GM19463 (cell line): ENCODE results near the gene FDXR.
A peak's percentile ranks its signal among the peaks of the same experiment; 100 is the strongest.

Experiments
- ATAC-seq: cut with Tn5 transposase; IDR thresholded peaks from one replicate; pipeline ENCODE4 v1.9.1; 2021; ENCODE audit warnings: mild to moderate bottlenecking, moderate library complexity; ENCODE audit not compliant: unreplicated experiment

Gene FDXR

GRCh38 chr17:74859459-74860228, 13.2 kb downstream of the FDXR start, which contains the start of gene GRIN2C:
GRIN2C (minus strand) TSS chr17:74859885; CDS start chr17:74855092, 4,793 bp downstream.
- ATAC-seq, result no peak

- no peak for ATAC-seq
These were observed 13.9 kb downstream of the FDXR start for GRCh38 chr17:74858672-74859458.

- no peak for ATAC-seq
These were observed 15.6 kb downstream of the FDXR start for GRCh38 chr17:74857191-74857590.

- no peak for ATAC-seq
These were observed 16.7 kb downstream of the FDXR start for GRCh38 chr17:74856112-74856511.

GRCh38 chr17:74855323-74855722, 17.5 kb downstream of the FDXR start:
- no peak for ATAC-seq

- ATAC-seq, result no peak
These were observed 18.0 kb downstream of the FDXR start for GRCh38 chr17:74854792-74855191.

- ATAC-seq, result no peak
These were observed 19.1 kb downstream of the FDXR start for GRCh38 chr17:74853669-74854068.

- no peak for ATAC-seq
These were observed 19.8 kb downstream of the FDXR start for GRCh38 chr17:74853048-74853397.

- peak; percentile 51 for ATAC-seq
These were observed 20.4 kb downstream of the FDXR start for GRCh38 chr17:74852237-74853047.

GRCh38 chr17:74851612-74852236, 21.1 kb downstream of the FDXR start:
- no peak for ATAC-seq

GRCh38 chr17:74850914-74851313, 21.9 kb downstream of the FDXR start:
- ATAC-seq, result no peak

- no peak for ATAC-seq
These were observed 22.5 kb downstream of the FDXR start for GRCh38 chr17:74850310-74850709.

- ATAC-seq, result no peak
These were observed 24.0 kb downstream of the FDXR start for GRCh38 chr17:74848656-74849399.

GRCh38 chr17:74846621-74847020, 26.2 kb downstream of the FDXR start:
- ATAC-seq, result no peak

GRCh38 chr17:74843352-74843627, 29.5 kb downstream of the FDXR start:
- ATAC-seq, result no peak

GRCh38 chr17:74842599-74843351, 30.0 kb downstream of the FDXR start:
- ATAC-seq, result no peak

GRCh38 chr17:74842146-74842598, 30.6 kb downstream of the FDXR start:
- no peak for ATAC-seq

GRCh38 chr17:74840989-74841666, 31.7 kb downstream of the FDXR start:
- no peak for ATAC-seq
